CD4-positive, alpha-beta T cell treated with Interferon alpha-2 for 1 hour (primary cell): Measurements from ENCODE around the gene GTPBP6.
"Not testable (repeated sequence)": the region's sequence is repeated elsewhere in the genome, so short reads cannot be mapped to it uniquely, and the experiment has no call there.

Experiments
- DNase-seq, 2 donors: peaks; one replicate each; pipeline ENCODE4 v3.0.0-alpha.2; 2020 to 2022

Gene GTPBP6

GRCh38 chrX:261167-261918, 57.3 kb downstream of the GTPBP6 start:
- DNase-seq: no peak

GRCh38 chrX:259692-260355, 58.8 kb downstream of the GTPBP6 start:
- DNase-seq: no peak

- no peak for DNase-seq
Measured at GRCh38 chrX:258291-259040, 60.1 kb downstream of the GTPBP6 start.

- no peak for DNase-seq
Measured at GRCh38 chrX:257681-258289, 60.8 kb downstream of the GTPBP6 start.

- not testable (repeated sequence) for DNase-seq
Measured at GRCh38 chrX:257054-257453, 61.5 kb downstream of the GTPBP6 start.

GRCh38 chrX:255923-256331, 62.7 kb downstream of the GTPBP6 start:
- no peak for DNase-seq
